GM12878 (cell line): ENCODE measurements around the gene CBX7. TPM values are rescaled to one million over a fixed set of nuclear protein-coding genes. Genes with fewer than 3 reads are reported as not detected.

ENCODE experiments used
- ATAC-seq: fragments of 200-7000 bp; cut with Tn5 transposase; 3 replicates; pipeline ENCODE4 v1.9.1; 2020; ENCODE audit warnings: mild to moderate bottlenecking, moderate library complexity
- BruUV-seq: library from RNA; stranded (reverse); fragments of 400-500 nt; replicated peaks from 2 replicates; lab custom pipeline; 2021; lab: Mats Ljungman, UMichigan
- CTCF ChIA-PET: fragments of 300-600 bp; sonication (Branson Sonifier 250); formaldehyde crosslinking; extraction: SDS; loops from one replicate; lab custom pipeline; 2021; ENCODE audit warnings: inconsistent platforms; lab: Yijun Ruan, JAX
- POLR2A ChIA-PET: fragments of 350-600 bp; formaldehyde crosslinking; extraction: SDS; loops from one replicate; lab custom pipeline; 2021; ENCODE audit warnings: inconsistent platforms; lab: Charles Lee
- RAD21 ChIA-PET: fragments of 300-600 bp; sonication (Branson Sonifier 250); formaldehyde crosslinking; loops from one replicate; lab custom pipeline; 2023; ENCODE audit warnings: antibody characterized with exemption; ENCODE audit not compliant: unreplicated experiment; lab: Charles Lee
- SMC1A ChIA-PET: fragments of 300-600 bp; sonication (Branson Sonifier 250); formaldehyde crosslinking; loops from one replicate; lab custom pipeline; 2023; ENCODE audit not compliant: unreplicated experiment, uncharacterized antibody; lab: Charles Lee
- DNase-seq: peaks from one replicate; pipeline ENCODE4 v3.0.0-alpha.2; 2011; ENCODE audit warnings: low read depth, low spot score
- FAIRE-seq: peaks from 3 replicates; lab custom pipeline; 2011; peaks lifted over from hg19 to GRCh38; lab: Jason Lieb, UNC
- H2AFZ ChIP-seq: 2 replicates; pipeline ENCODE4 v1.6.0; 2011; ENCODE audit warnings: low read depth, low read length, control low read depth; ENCODE audit not compliant: control insufficient read depth
- H3K27ac ChIP-seq: 2 replicates; pipeline ENCODE4 v1.5.1; 2011; ENCODE audit warnings: control low read depth; ENCODE audit not compliant: control insufficient read depth, insufficient read depth
- H3K27me3 ChIP-seq, 2 experiments: replicated peaks in 1 of 2; 2 replicates each; pipeline versions ENCODE4 v1.6.0 to v1.6.1; 2011; ENCODE audit warnings: low read length in 1 of 2; ENCODE audit not compliant: control insufficient read depth in 2 of 2, insufficient read depth in 2 of 2
- H3K36me3 ChIP-seq, 2 experiments: 2 replicates each; pipeline ENCODE4 v1.5.1; 2011; ENCODE audit warnings: low read length in 1 of 2; ENCODE audit not compliant: control insufficient read depth in 2 of 2, insufficient read depth in 2 of 2
- H3K4me1 ChIP-seq: 2 replicates; pipeline ENCODE4 v1.6.1; 2011; ENCODE audit warnings: mild to moderate bottlenecking, low read length, moderate library complexity, mixed read lengths; ENCODE audit not compliant: control insufficient read depth, insufficient read depth
- H3K4me2 ChIP-seq: 2 replicates; pipeline ENCODE4 v1.6.0; 2011; ENCODE audit warnings: control low read depth; ENCODE audit not compliant: control insufficient read depth, insufficient read depth
- H3K4me3 ChIP-seq: fragments of 200-600 bp; sonication (generic); 2 replicates; pipeline ENCODE4 v1.5.1; 2016
- H3K79me2 ChIP-seq: 2 replicates; pipeline ENCODE4 v1.6.0; 2011; ENCODE audit warnings: low read length; ENCODE audit not compliant: control insufficient read depth, insufficient read depth
- H3K9ac ChIP-seq: 2 replicates; pipeline ENCODE4 v1.8.0; 2011; ENCODE audit warnings: low read length, control low read depth, mixed read lengths; ENCODE audit not compliant: control insufficient read depth, insufficient read depth
- H3K9me3 ChIP-seq: replicated peaks from 3 replicates; pipeline ENCODE4 v1.5.1; 2011; ENCODE audit warnings: mild to moderate bottlenecking, low read length; ENCODE audit not compliant: control insufficient read depth, insufficient read depth
- H4K20me1 ChIP-seq: 2 replicates; pipeline ENCODE4 v1.6.0; 2011; ENCODE audit not compliant: control insufficient read depth, insufficient read depth
- ASH2L ChIP-seq: fragments of 300-600, 200-600 bp; sonication (generic); IDR thresholded peaks from 2 replicates; pipeline ENCODE4 v1.6.1; 2017; ENCODE audit warnings: low read depth, mild to moderate bottlenecking, borderline replicate concordance
- BHLHE40 ChIP-seq, 2 experiments: fragments of 450-650 bp in 1 of 2; IDR thresholded peaks; 2 replicates each; pipeline ENCODE4 v1.6.1; 2011 to 2017; ENCODE audit warnings: low read depth in 2 of 2, borderline replicate concordance in 1 of 2, improper control_type of control experiment in 1 of 2, low read length in 1 of 2, mild to moderate bottlenecking in 1 of 2
- EED ChIP-seq: sonication (generic); IDR thresholded peaks from 2 replicates; pipeline ENCODE4 v1.6.1; 2016; ENCODE audit warnings: antibody characterized with exemption, low read depth
- NFYA ChIP-seq: IDR thresholded peaks from 2 replicates; pipeline ENCODE4 v1.6.1; 2011; ENCODE audit warnings: low read depth, mild to moderate bottlenecking, low read length, improper control_type of control experiment, borderline replicate concordance
- RBBP5 ChIP-seq: fragments of 200-600 bp; sonication (generic); conservative IDR thresholded peaks from 2 replicates; pipeline ENCODE4 v1.6.1; 2016
- STAT1 ChIP-seq: fragments of 450-650 bp; conservative IDR thresholded peaks from 2 replicates; pipeline ENCODE4 v1.6.1; 2014; ENCODE audit warnings: antibody characterized with exemption, mild to moderate bottlenecking
- WGBS: methylation state at CpG from one replicate; pipeline ENCODE4 v1.1.6; 2016; ENCODE audit warnings: low lambda C conversion rate; ENCODE audit not compliant: insufficient replicate concordance, insufficient coverage; ENCODE audit errors: missing lambda C conversion rate; 5-methylcytosine and 5-hydroxymethylcytosine counted together
- in situ Hi-C: fragments of 300-500 bp; cut with MboI; formaldehyde crosslinking; loops from 9 replicates; pipeline ENCODE4 v1.14.3; 2018; ENCODE audit warnings: mixed read lengths
- intact Hi-C: fragments of 100-400 bp; cut with micrococcal nuclease; formaldehyde crosslinking; loops from one replicate; pipeline ENCODE4 v1.14.2; 2022; ENCODE audit not compliant: unreplicated experiment
- polyA plus RNA-seq, 11 experiments: library from polyadenylated mRNA; depleted of rRNA in 4 of 11; unstranded in 6 of 11; stranded (reverse) in 5 of 11; fragments of >200 nt; fragmentation: Nextera tagmentation in 4 of 11; fragmentation: Illumina TruSeq in 1 of 11; extraction: Ambion mirVana in 4 of 11; extraction: Trizol in 1 of 11; gene quantifications; 1 replicate in 1 of 11; 2 replicates in 10 of 11; pipeline versions ENCODE4 v1.2.1 to v1.2.3, GENCODE V29; 2011 to 2016; ENCODE audit warnings: inconsistent platforms in 2 of 11, missing spikeins in 2 of 11, low read depth in 1 of 11
- total RNA-seq, 4 experiments: library from RNA; depleted of rRNA in 3 of 4; stranded (reverse); fragments of >200 nt in 3 of 4; fragmentation: Illumina TruSeq in 1 of 4; extraction: Trizol in 1 of 4; gene quantifications; 2 replicates each; pipeline versions ENCODE4 v1.2.1 to v1.2.3, GENCODE V29; 2013 to 2021
- TF ChIP-seq, protein P1 (sequence below): fragments of 450-650 bp; IDR thresholded peaks from 2 replicates; pipeline ENCODE4 v1.6.1; 2017; ENCODE audit warnings: mild to moderate bottlenecking, moderate library complexity
- TF ChIP-seq, protein P2 (sequence below): IDR thresholded peaks from 2 replicates; pipeline ENCODE4 v1.6.1; 2012; ENCODE audit warnings: improper control_type of control experiment, low read depth, low read length; ENCODE audit not compliant: insufficient replicate concordance

The CBX7 gene
- total and polyA plus RNA-seq, 10 of the 15 experiments (the other 5 are each of a cell fraction or from before 2014, with no cell fraction given) = 0.18 to 17.2 (median 5.6) TPM

DNA sequence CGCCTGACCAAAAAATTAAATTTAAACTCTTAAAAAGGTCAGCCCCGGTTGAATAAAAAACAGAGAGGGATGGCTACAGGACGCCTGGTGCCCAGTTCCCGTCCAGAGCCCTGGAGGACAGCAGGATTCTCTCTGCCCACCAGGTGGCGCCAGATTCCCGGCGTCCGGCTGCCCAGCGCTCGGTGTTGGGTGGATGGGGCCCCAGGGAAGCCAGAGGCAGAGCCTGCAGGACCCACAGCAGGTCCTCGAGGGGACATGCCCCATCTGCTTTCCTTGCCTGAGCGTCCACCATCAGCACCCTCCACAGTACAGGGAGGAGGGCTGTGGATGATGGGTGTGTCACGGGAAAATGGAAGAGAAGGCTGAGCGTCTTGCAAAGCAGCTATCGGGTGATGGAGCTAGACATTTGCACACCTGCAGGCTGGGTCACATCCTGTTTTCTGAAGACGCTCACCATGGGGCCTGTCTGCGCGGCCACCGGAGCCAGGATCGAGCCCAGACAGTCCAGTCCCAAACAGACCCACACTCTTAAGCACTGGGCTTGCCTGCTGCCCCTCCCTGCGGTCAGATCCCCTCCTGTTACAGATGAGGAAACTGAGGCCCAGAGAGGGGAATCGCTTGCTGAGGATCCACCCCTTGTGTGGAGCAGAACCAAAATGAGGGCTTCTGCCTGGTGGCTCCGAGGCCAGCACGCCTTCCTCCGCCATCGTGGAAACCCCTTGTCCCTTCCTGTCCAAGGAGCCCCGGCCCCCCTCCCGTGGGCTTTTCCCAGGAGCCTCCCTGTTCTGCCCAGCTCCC is 18.5 kb upstream of the CBX7 start (continued):
- TF ChIP-seq BHLHE40 (IDR thresholded peaks at IDR 0.05; ENCODE audit: borderline replicate concordance in 1 of 2, low read depth in 2 of 2, low read length in 1 of 2) = peak; percentile 27 to 56; a peak in 1 of 4 replicates

- Histone ChIP-seq H3K36me3 (no peaks in the 10 kb centered on the region), H2AFZ (no peak overlapping the region), H3K27me3 (no peaks in the 10 kb centered on the region; a peak in 1 of 4 replicates), H3K9ac (no peak overlapping the region), H3K27ac (no peak overlapping the region), H3K9me3 (no peaks in the 10 kb centered on the region; the same call in 2 of the 3 replicates), H3K4me2 (no peak overlapping the region), H3K4me1 (peaks cover 15% of the 10 kb centered on the region), H3K4me3 (no peak overlapping the region), H3K79me2 (no peaks in the 10 kb centered on the region), H4K20me1 (no peaks in the 10 kb centered on the region)
- intact Hi-C loops = loop anchor here (1.0 to 2.0 kb wide), 2 partner anchors 141 to 359 kb away; no protein-coding TSS in a partner anchor
- no peak for DNase-seq
- WGBS = 37% methylated on average over 8 of the region's 8 CpGs
- in situ Hi-C loops = loop anchor here (5.0 to 25.0 kb wide), 2 partner anchors 142 to 342 kb away; partner anchors contain the start of genes ATF4 and MIEF1
- SMC1A ChIA-PET = interaction anchor here (0.8 to 3.0 kb wide), 8 partner anchors 35 to 359 kb away, joined by 3 to 70 read pairs (median 8); partner anchors contain the start of gene RPL3
- RAD21 ChIA-PET = interaction anchor here (1.0 to 3.3 kb wide), 10 partner anchors 16 to 867 kb away, joined by 4 to 76 read pairs (median 6); partner anchors contain the start of gene RPL3
- BruUV-seq = no TSS peak
- FAIRE-seq = no peak
- no peak for ATAC-seq
- POLR2A ChIA-PET = interaction anchor here (1.2 kb wide), 1 partner anchor 141 kb away, joined by 3 read pairs; no protein-coding TSS in a partner anchor
- CTCF ChIA-PET = interaction anchor here (0.6 to 7.6 kb wide), 18 partner anchors 11 to 813 kb away, joined by 3 to 100 read pairs (median 4); partner anchors contain the start of gene RPL3
- TF ChIP-seq NFYA = no peak
- TF ChIP-seq RBBP5 = no peak
- TF ChIP-seq EED = no peak
- TF ChIP-seq, protein P1, sequence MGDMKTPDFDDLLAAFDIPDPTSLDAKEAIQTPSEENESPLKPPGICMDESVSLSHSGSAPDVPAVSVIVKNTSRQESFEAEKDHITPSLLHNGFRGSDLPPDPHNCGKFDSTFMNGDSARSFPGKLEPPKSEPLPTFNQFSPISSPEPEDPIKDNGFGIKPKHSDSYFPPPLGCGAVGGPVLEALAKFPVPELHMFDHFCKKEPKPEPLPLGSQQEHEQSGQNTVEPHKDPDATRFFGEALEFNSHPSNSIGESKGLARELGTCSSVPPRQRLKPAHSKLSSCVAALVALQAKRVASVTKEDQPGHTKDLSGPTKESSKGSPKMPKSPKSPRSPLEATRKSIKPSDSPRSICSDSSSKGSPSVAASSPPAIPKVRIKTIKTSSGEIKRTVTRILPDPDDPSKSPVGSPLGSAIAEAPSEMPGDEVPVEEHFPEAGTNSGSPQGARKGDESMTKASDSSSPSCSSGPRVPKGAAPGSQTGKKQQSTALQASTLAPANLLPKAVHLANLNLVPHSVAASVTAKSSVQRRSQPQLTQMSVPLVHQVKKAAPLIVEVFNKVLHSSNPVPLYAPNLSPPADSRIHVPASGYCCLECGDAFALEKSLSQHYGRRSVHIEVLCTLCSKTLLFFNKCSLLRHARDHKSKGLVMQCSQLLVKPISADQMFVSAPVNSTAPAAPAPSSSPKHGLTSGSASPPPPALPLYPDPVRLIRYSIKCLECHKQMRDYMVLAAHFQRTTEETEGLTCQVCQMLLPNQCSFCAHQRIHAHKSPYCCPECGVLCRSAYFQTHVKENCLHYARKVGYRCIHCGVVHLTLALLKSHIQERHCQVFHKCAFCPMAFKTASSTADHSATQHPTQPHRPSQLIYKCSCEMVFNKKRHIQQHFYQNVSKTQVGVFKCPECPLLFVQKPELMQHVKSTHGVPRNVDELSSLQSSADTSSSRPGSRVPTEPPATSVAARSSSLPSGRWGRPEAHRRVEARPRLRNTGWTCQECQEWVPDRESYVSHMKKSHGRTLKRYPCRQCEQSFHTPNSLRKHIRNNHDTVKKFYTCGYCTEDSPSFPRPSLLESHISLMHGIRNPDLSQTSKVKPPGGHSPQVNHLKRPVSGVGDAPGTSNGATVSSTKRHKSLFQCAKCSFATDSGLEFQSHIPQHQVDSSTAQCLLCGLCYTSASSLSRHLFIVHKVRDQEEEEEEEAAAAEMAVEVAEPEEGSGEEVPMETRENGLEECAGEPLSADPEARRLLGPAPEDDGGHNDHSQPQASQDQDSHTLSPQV = no peak
- TF ChIP-seq STAT1 = no peak
- TF ChIP-seq ASH2L = no peak
- TF ChIP-seq, protein P2, sequence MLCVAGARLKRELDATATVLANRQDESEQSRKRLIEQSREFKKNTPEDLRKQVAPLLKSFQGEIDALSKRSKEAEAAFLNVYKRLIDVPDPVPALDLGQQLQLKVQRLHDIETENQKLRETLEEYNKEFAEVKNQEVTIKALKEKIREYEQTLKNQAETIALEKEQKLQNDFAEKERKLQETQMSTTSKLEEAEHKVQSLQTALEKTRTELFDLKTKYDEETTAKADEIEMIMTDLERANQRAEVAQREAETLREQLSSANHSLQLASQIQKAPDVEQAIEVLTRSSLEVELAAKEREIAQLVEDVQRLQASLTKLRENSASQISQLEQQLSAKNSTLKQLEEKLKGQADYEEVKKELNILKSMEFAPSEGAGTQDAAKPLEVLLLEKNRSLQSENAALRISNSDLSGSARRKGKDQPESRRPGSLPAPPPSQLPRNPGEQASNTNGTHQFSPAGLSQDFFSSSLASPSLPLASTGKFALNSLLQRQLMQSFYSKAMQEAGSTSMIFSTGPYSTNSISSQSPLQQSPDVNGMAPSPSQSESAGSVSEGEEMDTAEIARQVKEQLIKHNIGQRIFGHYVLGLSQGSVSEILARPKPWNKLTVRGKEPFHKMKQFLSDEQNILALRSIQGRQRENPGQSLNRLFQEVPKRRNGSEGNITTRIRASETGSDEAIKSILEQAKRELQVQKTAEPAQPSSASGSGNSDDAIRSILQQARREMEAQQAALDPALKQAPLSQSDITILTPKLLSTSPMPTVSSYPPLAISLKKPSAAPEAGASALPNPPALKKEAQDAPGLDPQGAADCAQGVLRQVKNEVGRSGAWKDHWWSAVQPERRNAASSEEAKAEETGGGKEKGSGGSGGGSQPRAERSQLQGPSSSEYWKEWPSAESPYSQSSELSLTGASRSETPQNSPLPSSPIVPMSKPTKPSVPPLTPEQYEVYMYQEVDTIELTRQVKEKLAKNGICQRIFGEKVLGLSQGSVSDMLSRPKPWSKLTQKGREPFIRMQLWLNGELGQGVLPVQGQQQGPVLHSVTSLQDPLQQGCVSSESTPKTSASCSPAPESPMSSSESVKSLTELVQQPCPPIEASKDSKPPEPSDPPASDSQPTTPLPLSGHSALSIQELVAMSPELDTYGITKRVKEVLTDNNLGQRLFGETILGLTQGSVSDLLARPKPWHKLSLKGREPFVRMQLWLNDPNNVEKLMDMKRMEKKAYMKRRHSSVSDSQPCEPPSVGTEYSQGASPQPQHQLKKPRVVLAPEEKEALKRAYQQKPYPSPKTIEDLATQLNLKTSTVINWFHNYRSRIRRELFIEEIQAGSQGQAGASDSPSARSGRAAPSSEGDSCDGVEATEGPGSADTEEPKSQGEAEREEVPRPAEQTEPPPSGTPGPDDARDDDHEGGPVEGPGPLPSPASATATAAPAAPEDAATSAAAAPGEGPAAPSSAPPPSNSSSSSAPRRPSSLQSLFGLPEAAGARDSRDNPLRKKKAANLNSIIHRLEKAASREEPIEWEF = no peak
Observed at GRCh38 chr22:39169797-39170466, 17.5 kb upstream of the CBX7 start.
